Heart left ventricle (tissue), 16 donors: ENCODE measurements around the gene APP. TPM values are rescaled to one million over a fixed set of nuclear protein-coding genes. Genes with fewer than 3 reads are reported as not detected.

Experiments
- ATAC-seq, 4 donors: fragments of 200-7000 bp; cut with Tn5 transposase; one replicate each; pipeline ENCODE4 v1.9.1; 2020 to 2022; ENCODE audit warnings: moderate library complexity in 4 of 4, mild to moderate bottlenecking in 3 of 4, moderate number of reproducible peaks in 1 of 4
- DNase-seq, 5 donors: peaks; one replicate each; pipeline ENCODE4 v3.0.0-alpha.2; 2020
- H3K27ac ChIP-seq, 12 donors: fragments of 200-600 bp; sonication (generic) in 4 of 12; one replicate each; pipeline versions ENCODE4 v1.5.0 to v1.8.0; 2016 to 2022; ENCODE audit warnings: mild to moderate bottlenecking in 2 of 12
- H3K27me3 ChIP-seq, 9 donors: fragments of 200-600 bp; sonication (generic) in 2 of 9; one replicate each; pipeline versions ENCODE4 v1.5.1 to v1.8.0; 2016 to 2022; ENCODE audit warnings: mild to moderate bottlenecking in 3 of 9
- H3K36me3 ChIP-seq, 9 donors: fragments of 200-600 bp; sonication (generic) in 2 of 9; one replicate each; pipeline versions ENCODE4 v1.5.0 to v1.8.0; 2018 to 2022; ENCODE audit warnings: mild to moderate bottlenecking in 2 of 9
- H3K4me1 ChIP-seq, 12 donors: fragments of 200-600 bp; sonication (generic) in 4 of 12; one replicate each; pipeline versions ENCODE4 v1.5.0 to v1.8.0; 2016 to 2022; ENCODE audit warnings: mild to moderate bottlenecking in 3 of 12
- H3K4me3 ChIP-seq, 12 donors: fragments of 200-600 bp; sonication (generic) in 4 of 12; one replicate each; pipeline versions ENCODE4 v1.5.0 to v1.8.0; 2017 to 2022; ENCODE audit warnings: mild to moderate bottlenecking in 9 of 12, moderate library complexity in 4 of 12
- H3K9me3 ChIP-seq, 12 donors: fragments of 200-600 bp; sonication (generic) in 4 of 12; one replicate each; pipeline versions ENCODE4 v1.5.0 to v1.8.0; 2016 to 2022; ENCODE audit warnings: mild to moderate bottlenecking in 1 of 12
- POLR2A ChIP-seq, 2 donors: fragments of 450-650 bp; IDR thresholded peaks; one replicate each; pipeline ENCODE4 v1.6.1; 2017; ENCODE audit warnings: antibody characterized with exemption in 2 of 2, mild to moderate bottlenecking in 2 of 2, moderate library complexity in 2 of 2
- whole genome bisulfite sequencing, 4 donors: extraction: QIAGEN DNeasy Blood & Tissue Kit in 2 of 4; methylation state at CpG; one replicate each; pipeline versions ENCODE4 v1.1.5 to v1.1.7; 2013 to 2018; 5-methylcytosine and 5-hydroxymethylcytosine counted together
- intact Hi-C, 10 donors: fragments of 100-400 bp; cut with DNase I; formaldehyde crosslinking; loops; one replicate each; pipeline versions ENCODE4 v1.11.1 to v1.14.2; 2022
- polyA plus RNA-seq, 2 donors: library from polyadenylated mRNA; stranded (reverse); fragments of 200-250 nt; gene quantifications; one replicate each; pipeline ENCODE4 v1.2.3, GENCODE V29; 2013
- total RNA-seq, 9 donors: library from RNA; depleted of rRNA in 2 of 9; stranded (reverse); fragments of >200 nt in 2 of 9; fragmentation: NEBNext Ultra II Directional in 3 of 9; extraction: Animal tissue kit (Norgen Biotek cat#: 25700) in 3 of 9; gene quantifications; one replicate each; pipeline versions ENCODE4 v1.1.0 to v1.2.4, GENCODE V29; 2016 to 2023
- TF ChIP-seq, protein P1 (sequence below), 12 donors: fragments of 200-600 bp; sonication (generic) in 4 of 12; IDR thresholded peaks; one replicate each; pipeline versions ENCODE4 v1.5.0 to v1.8.0; 2018 to 2022; ENCODE audit warnings: antibody characterized with exemption in 12 of 12, mild to moderate bottlenecking in 5 of 12
- donor health status: ischemic (EF 13 %, LVEDD 7.1; RV severe dilation, severe dysfunction).
- donor health status: healthy with polysubstance abuse.
- donor health status: DM: no; HTN: yes; CAD: no.
- donor health status: DM: no; HTN: no; CAD: no.
- donor health status: ischemic (EF 25% LVEDD 6.9; RV normal size, moderate dysfunction).
- donor health status: ischemic (EF 25% LVEDD 5.7; RV mildly dilated, moderate dysfunction).
- donor health status: healthy.
- donor health status: DM: yes; HTN: yes; CAD: no.
- donor health status: ischemic (EF 35%, LVEDD 5.7; RV mildly dilated, moderate dysfunction).
- donor health status: nonischemic (EF 11% LVEDD 7.7; RV severe dilation, severe dysfunction).
- donor health status: DM: yes; HTN: yes; CAD: no.
- donor health status: PGD.
- donor health status: ischemic (EF 29% LVEDD 5.4; RV normal size, mild dysfunction).
- donor health status: nonischemic (EF 23%, LVEDD 6.1; RV moderate dilation, normal function).

The APP gene
- total and polyA plus RNA-seq, 11 donors: 103 to 467 (median 373) TPM

DNA sequence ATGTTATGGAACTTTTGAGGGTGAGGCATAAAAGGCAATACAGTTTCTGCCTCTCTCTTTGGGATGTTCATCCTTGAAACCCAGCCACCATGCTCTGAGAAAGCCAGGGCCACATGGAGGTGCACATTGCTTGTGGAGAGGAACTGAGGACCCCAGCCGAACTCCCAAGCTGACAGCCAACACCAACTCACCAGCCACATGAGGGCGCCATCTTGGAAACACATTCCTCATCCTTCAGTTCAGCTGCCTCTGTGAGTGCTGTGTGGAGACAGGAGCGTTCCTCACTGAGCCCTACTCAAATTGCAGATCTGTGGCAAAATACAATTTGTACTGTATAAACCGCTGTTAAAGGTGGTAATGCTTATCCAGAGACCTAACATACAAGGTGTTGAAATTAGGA is 298.3 kb downstream of the APP start:
- intact Hi-C loops: no loop called here

DNA sequence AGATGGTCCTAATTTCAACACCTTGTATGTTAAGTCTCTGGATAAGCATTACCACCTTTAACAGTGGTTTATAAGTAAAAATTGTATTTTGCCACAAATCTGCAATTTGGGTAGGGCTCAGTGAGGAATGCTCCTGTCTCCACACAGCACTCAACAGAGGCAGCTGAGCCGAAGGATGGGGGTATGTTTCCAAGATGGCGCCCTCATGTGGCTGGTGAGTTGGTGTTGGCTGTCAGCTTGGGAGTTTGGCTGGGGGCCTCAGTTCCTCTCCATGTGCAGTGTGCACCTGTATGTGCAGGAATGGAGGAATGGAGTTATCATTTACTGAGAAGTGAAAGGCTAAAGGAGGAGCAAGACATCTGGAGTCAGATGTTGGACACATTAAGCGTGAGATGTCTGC is 299.0 kb downstream of the APP start:
- ATAC-seq (no peak), DNase-seq (no peak)
- Histone ChIP-seq H3K27me3 (no peaks in the 10 kb centered on the region), H3K27ac (no peak overlapping the region), H3K4me1 (no peaks in the 10 kb centered on the region), H3K4me3 (no peak overlapping the region), H3K9me3 (no peaks in the 10 kb centered on the region), H3K36me3 (peaks cover 0 to 3% (median 0%) of the 10 kb centered on the region in 9 donors)
- 91 to 97% (median 93%) methylated on average over 3 of the region's 3 CpGs for WGBS, 4 donors
- intact Hi-C loops: no loop called here
- no peak for TF ChIP-seq POLR2A (IDR thresholded peaks at IDR 0.05)
- TF ChIP-seq, protein P1, sequence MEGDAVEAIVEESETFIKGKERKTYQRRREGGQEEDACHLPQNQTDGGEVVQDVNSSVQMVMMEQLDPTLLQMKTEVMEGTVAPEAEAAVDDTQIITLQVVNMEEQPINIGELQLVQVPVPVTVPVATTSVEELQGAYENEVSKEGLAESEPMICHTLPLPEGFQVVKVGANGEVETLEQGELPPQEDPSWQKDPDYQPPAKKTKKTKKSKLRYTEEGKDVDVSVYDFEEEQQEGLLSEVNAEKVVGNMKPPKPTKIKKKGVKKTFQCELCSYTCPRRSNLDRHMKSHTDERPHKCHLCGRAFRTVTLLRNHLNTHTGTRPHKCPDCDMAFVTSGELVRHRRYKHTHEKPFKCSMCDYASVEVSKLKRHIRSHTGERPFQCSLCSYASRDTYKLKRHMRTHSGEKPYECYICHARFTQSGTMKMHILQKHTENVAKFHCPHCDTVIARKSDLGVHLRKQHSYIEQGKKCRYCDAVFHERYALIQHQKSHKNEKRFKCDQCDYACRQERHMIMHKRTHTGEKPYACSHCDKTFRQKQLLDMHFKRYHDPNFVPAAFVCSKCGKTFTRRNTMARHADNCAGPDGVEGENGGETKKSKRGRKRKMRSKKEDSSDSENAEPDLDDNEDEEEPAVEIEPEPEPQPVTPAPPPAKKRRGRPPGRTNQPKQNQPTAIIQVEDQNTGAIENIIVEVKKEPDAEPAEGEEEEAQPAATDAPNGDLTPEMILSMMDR (IDR thresholded peaks at IDR 0.05): peak in 1 of 12 donors; percentile 9

More for the DNA sequence above, 298.3 kb downstream of the APP start:
- WGBS, 4 donors: 93 to 96% (median 95%) methylated on average over 4 of the region's 4 CpGs
- H3K27ac ChIP-seq: no peak overlapping the region
- TF ChIP-seq POLR2A (IDR thresholded peaks at IDR 0.05): no peak
- TF ChIP-seq, protein P1 (IDR thresholded peaks at IDR 0.05): no peak
- H3K4me3 ChIP-seq: no peak overlapping the region
- DNase-seq: no peak
- ATAC-seq: no peak
- H3K4me1 ChIP-seq: no peaks in the 10 kb centered on the region
- H3K9me3 ChIP-seq: no peaks in the 10 kb centered on the region
- H3K27me3 ChIP-seq: no peaks in the 10 kb centered on the region
- peaks cover 0 to 3% (median 0%) of the 10 kb centered on the region in 9 donors for H3K36me3 ChIP-seq

DNA sequence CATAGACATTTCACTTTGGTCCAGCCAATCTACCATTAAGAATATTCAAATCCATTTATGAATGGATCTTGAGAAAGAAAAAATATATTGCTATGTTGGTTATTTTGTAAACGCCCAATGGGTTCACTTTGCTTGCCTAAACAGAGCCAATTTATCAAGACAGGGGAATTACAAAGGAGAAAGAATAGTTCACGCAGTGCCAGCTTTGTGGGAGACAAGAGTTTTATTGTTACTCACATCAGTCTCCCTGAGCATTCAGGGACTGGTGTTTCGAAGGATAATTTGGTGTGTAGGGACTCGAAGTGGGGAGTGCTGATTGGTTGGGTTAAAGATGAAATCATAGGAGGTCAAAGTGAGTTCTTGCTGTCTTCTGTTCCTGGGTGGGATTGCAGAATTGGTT is 300.5 kb downstream of the APP start:
- Histone ChIP-seq H3K4me3 (no peak overlapping the region), H3K36me3 (peaks cover 0 to 3% (median 0%) of the 10 kb centered on the region in 9 donors), H3K4me1 (peaks cover 0 to 3% (median 0%) of the 10 kb centered on the region in 12 donors), H3K27me3 (no peaks in the 10 kb centered on the region), H3K9me3 (no peaks in the 10 kb centered on the region), H3K27ac (no peak overlapping the region)
- no peak for DNase-seq
- no peak for ATAC-seq
- WGBS, 4 donors: 74 to 91% (median 83%) methylated on average over 4 of the region's 4 CpGs
- intact Hi-C loops: no loop called here
- TF ChIP-seq, protein P1 (IDR thresholded peaks at IDR 0.05): no peak
- TF ChIP-seq POLR2A (IDR thresholded peaks at IDR 0.05): no peak

DNA sequence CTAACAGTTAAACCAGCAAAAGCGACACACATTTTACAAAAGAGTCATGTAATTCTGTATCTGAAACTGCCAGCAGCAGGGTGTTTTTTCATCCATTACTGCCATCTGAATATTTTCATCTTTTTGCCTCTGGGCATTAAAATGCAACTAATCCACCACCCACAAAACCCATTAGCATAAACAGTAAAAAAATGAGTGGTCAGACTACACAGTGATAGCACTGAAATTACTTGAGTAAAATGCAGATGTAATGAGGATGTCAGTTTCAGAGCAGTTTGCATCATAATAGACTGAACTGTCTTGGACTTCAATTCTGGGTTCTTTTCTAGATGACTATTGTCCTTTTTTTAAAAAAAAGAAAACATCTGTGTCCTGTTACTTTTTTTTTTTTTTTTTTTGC is 303.5 kb downstream of the APP start:
- no peaks in the 10 kb centered on the region for H3K27me3 ChIP-seq
- TF ChIP-seq, protein P1 (IDR thresholded peaks at IDR 0.05): no peak
- no peak for TF ChIP-seq POLR2A (IDR thresholded peaks at IDR 0.05)
- DNase-seq (no peak), ATAC-seq (no peak)
- H3K27ac ChIP-seq: no peak overlapping the region
- 96 to 100% (median 97%) methylated on average over 1 of the region's 1 CpG for WGBS, 4 donors
- no peak overlapping the region for H3K4me3 ChIP-seq
- no peaks in the 10 kb centered on the region for H3K36me3 ChIP-seq
- peaks cover 0 to 3% (median 0%) of the 10 kb centered on the region in 12 donors for H3K4me1 ChIP-seq
- H3K9me3 ChIP-seq: no peaks in the 10 kb centered on the region
- intact Hi-C loops: no loop called here
